Colonic mucosa (tissue), 4 donors: Measurements from ENCODE around the gene AFMID. TPM values are rescaled to one million over a fixed set of nuclear protein-coding genes. Genes with fewer than 3 reads are reported as not detected.

Source experiments
- DNase-seq: peaks from one replicate; pipeline ENCODE4 v3.0.0-alpha.2; 2020
- H3K27ac ChIP-seq: fragments of 200-600 bp; one replicate; pipeline ENCODE4 v1.8.0; 2021
- H3K27me3 ChIP-seq: fragments of 200-600 bp; one replicate; pipeline ENCODE4 v1.8.0; 2021
- H3K36me3 ChIP-seq: fragments of 200-600 bp; one replicate; pipeline ENCODE4 v1.8.0; 2021
- H3K4me1 ChIP-seq: fragments of 200-600 bp; one replicate; pipeline ENCODE4 v1.8.0; 2021; ENCODE audit warnings: mild to moderate bottlenecking
- H3K4me3 ChIP-seq: fragments of 200-600 bp; one replicate; pipeline ENCODE4 v1.8.0; 2021
- H3K9ac ChIP-seq, 2 donors: one replicate each; pipeline ENCODE4 v1.7.0; 2013; ENCODE audit warnings: control low read depth in 2 of 2, low read depth in 2 of 2, low read length in 2 of 2
- H3K9me3 ChIP-seq: fragments of 200-600 bp; one replicate; pipeline ENCODE4 v1.8.0; 2021
- intact Hi-C: fragments of 100-400 bp; cut with DNase I; formaldehyde crosslinking; loops from one replicate; pipeline ENCODE4 v1.14.1; 2022
- total RNA-seq, 2 donors: library from RNA; stranded (reverse); fragmentation: NEBNext Ultra II Directional in 1 of 2; extraction: Animal tissue kit (Norgen Biotek cat#: 25700) in 1 of 2; gene quantifications; one replicate each; pipeline ENCODE4 v1.2.1, GENCODE V29; 2021
- TF ChIP-seq, protein P1 (sequence below): fragments of 200-600 bp; IDR thresholded peaks from one replicate; pipeline ENCODE4 v1.8.0; 2022; ENCODE audit warnings: antibody characterized with exemption, mild to moderate bottlenecking
- donor health status: healthy.
- donor health status: DM: no; HTN: no; CAD: no.
- donor health status: DM: no; HTN: no; CAD: no.

AFMID gene
- total RNA-seq, 2 donors from 2014 or later = 30.6 to 33.3 TPM

DNA sequence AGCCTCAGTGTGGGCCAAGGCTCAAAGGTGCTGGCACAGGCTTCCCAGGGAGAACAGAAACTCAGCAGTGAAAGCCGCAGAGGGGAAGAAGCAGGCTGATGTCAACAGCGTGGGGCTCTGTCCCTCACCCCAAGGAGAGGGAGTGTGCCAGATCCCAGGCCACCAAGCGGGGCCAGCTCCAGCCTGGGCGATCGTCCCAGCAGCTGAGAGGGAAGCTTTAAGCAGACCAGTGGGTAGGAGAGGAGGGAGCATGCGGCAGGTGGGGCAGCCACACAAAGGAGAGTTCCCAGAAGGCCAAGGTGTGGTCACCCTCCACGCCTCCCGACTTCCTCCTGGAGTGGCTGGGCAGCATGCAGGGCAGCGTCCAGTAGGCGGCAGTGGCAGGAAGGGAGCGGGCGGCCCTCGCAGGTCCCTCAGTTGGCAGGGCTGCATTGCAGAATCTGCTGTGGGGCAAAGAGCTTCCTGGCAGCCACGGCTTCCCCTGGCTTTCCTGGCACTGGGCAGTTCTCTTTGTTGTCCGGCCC, 12.8 kb upstream of the AFMID start:
- Histone ChIP-seq H3K4me1 (peaks cover 71% of the 10 kb centered on the region), H3K9me3 (no peaks in the 10 kb centered on the region), H3K4me3 (no peak overlapping the region), H3K36me3 (no peaks in the 10 kb centered on the region), H3K9ac (peak overlapping the region; percentile 62 to 68), H3K27me3 (no peaks in the 10 kb centered on the region), H3K27ac (peak overlapping the region; percentile 88)
- intact Hi-C loops = loop anchor here (5.0 kb wide), 1 partner anchor 47 kb away; the partner anchor contains the start of gene TMC6
- TF ChIP-seq, protein P1, sequence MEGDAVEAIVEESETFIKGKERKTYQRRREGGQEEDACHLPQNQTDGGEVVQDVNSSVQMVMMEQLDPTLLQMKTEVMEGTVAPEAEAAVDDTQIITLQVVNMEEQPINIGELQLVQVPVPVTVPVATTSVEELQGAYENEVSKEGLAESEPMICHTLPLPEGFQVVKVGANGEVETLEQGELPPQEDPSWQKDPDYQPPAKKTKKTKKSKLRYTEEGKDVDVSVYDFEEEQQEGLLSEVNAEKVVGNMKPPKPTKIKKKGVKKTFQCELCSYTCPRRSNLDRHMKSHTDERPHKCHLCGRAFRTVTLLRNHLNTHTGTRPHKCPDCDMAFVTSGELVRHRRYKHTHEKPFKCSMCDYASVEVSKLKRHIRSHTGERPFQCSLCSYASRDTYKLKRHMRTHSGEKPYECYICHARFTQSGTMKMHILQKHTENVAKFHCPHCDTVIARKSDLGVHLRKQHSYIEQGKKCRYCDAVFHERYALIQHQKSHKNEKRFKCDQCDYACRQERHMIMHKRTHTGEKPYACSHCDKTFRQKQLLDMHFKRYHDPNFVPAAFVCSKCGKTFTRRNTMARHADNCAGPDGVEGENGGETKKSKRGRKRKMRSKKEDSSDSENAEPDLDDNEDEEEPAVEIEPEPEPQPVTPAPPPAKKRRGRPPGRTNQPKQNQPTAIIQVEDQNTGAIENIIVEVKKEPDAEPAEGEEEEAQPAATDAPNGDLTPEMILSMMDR = peak; percentile 42
- peak; percentile 92 for DNase-seq

DNA sequence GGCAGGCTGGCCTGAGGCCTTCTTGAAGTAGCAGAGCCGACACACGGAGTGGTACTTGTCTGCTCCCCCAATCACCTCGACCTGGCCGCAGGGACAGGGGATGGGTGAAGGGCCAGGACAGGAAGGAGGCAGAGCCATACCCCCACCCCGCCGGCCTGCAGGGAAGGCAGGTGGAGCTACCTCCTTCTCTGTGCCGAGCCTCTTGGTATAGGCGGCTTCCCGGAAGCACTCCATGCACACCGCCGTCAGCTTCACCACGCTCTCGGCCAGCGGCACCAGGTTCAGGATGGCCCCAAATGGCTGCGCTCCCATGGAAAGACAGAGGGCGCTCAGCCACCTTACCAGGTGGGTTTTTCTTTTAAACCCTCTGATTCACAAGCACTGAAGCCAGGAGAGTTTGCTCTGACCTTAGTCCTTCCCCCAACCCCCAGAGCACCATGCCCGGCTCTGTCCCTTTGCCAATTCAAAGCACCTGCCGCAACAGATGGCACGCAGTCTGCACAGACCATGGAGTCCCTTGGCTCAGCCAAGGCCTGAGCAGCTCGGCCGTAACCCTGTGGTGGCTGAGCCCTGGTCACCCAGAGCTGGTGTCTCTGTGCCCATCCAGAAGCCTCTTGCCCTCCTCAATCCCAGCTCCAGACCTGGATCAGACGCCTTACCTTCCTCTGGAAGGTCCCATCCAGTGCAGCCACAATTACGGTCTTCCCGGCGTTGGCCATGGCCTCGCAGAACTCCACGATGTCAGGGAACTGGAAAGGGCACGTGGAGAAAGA, 12.1 kb upstream of the AFMID start:
- peak; percentile 69 for DNase-seq
- H3K36me3 ChIP-seq = no peaks in the 10 kb centered on the region
- H3K27me3 ChIP-seq = no peaks in the 10 kb centered on the region
- intact Hi-C loops = loop anchor here (5.0 kb wide), 2 partner anchors 48 to 63 kb away; partner anchors contain the start of gene TMC6
- H3K4me3 ChIP-seq = no peak overlapping the region
- peak overlapping the region; percentile 31 to 68 for H3K9ac ChIP-seq
- TF ChIP-seq, protein P1 = no peak
- H3K9me3 ChIP-seq = no peaks in the 10 kb centered on the region
- peaks cover 66% of the 10 kb centered on the region for H3K4me1 ChIP-seq
- peak overlapping the region; percentile 88 for H3K27ac ChIP-seq

- Histone ChIP-seq H3K4me3 (no peak overlapping the region), H3K36me3 (no peaks in the 10 kb centered on the region), H3K27ac (peak overlapping the region; percentile 88), H3K9ac (peak overlapping the region in 1 of 2 donors; percentile 68), H3K9me3 (no peaks in the 10 kb centered on the region), H3K27me3 (no peaks in the 10 kb centered on the region), H3K4me1 (peaks cover 63% of the 10 kb centered on the region)
- DNase-seq = no peak
- intact Hi-C loops = loop anchor here (5.0 kb wide), 1 partner anchor 63 kb away; no protein-coding TSS in a partner anchor
- TF ChIP-seq, protein P1 = no peak
Observed at GRCh38 chr17:78175643-78175981, 11.6 kb upstream of the AFMID start.

DNA sequence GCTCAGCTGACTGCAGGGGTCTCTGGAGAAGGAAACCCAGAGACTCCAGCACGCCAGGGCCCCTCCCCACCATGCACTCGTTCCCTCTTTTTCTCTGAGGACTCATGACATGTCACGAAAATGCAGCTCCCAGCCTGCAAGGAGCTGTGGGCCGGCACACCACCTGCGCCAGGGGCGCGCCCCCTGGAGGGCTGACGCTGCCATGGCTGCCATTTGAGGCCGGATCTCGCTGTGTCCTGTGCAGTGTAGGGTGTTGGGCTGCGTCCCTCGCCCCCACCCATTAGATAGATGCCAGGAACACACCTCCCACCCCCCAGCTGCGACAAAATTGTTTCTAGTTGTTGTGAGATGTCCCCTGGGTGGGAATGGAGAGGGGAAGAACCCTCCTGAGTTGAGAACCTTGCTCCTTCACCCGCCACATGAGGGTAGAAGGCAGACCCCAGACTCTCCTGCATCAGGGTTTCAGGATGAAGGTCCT, 10.6 kb upstream of the AFMID start:
- DNase-seq = peak; percentile 84
- no peaks in the 10 kb centered on the region for H3K9me3 ChIP-seq
- H3K27me3 ChIP-seq = no peaks in the 10 kb centered on the region
- H3K36me3 ChIP-seq = no peaks in the 10 kb centered on the region
- TF ChIP-seq, protein P1 = peak; percentile 96
- H3K4me3 ChIP-seq = no peak overlapping the region
- peak overlapping the region; percentile 28 for H3K27ac ChIP-seq
- peaks cover 53% of the 10 kb centered on the region for H3K4me1 ChIP-seq
- intact Hi-C loops = loop anchor here (5.0 kb wide), 1 partner anchor 64 kb away; no protein-coding TSS in a partner anchor
- peak overlapping the region in 1 of 2 donors; percentile 68 for H3K9ac ChIP-seq

- no peaks in the 10 kb centered on the region for H3K9me3 ChIP-seq
- no peaks in the 10 kb centered on the region for H3K36me3 ChIP-seq
- TF ChIP-seq, protein P1 = no peak
- no peak overlapping the region for H3K4me3 ChIP-seq
- peaks cover 27% of the 10 kb centered on the region for H3K4me1 ChIP-seq
- no peaks in the 10 kb centered on the region for H3K27me3 ChIP-seq
- DNase-seq = no peak
- H3K27ac ChIP-seq = peak overlapping the region; percentile 10
- no peak overlapping the region for H3K9ac ChIP-seq
- intact Hi-C loops = loop anchor here (5.0 kb wide), 1 partner anchor 67 kb away; no protein-coding TSS in a partner anchor
Observed at GRCh38 chr17:78179372-78179771, 7.8 kb upstream of the AFMID start.
